Duodenal mucosa (tissue), 2 donors: ENCODE measurements around the gene FUBP1.

Source experiments
- H3K27ac ChIP-seq: one replicate; pipeline ENCODE4 v1.7.0; 2013; ENCODE audit warnings: low read depth, low read length
- H3K27me3 ChIP-seq, 2 donors: one replicate each; pipeline ENCODE4 v1.7.0; 2013; ENCODE audit warnings: low read length in 2 of 2, control low read depth in 1 of 2; ENCODE audit not compliant: insufficient read depth in 2 of 2, control insufficient read depth in 1 of 2
- H3K36me3 ChIP-seq, 2 donors: one replicate each; pipeline ENCODE4 v1.7.0; 2013; ENCODE audit warnings: low read length in 2 of 2, control low read depth in 1 of 2; ENCODE audit not compliant: insufficient read depth in 2 of 2, control insufficient read depth in 1 of 2
- H3K4me1 ChIP-seq, 2 donors: one replicate each; pipeline ENCODE4 v1.7.0; 2013; ENCODE audit warnings: low read length in 2 of 2, control low read depth in 1 of 2; ENCODE audit not compliant: insufficient read depth in 2 of 2, control insufficient read depth in 1 of 2
- H3K4me3 ChIP-seq, 2 donors: one replicate each; pipeline ENCODE4 v1.7.0; 2013; ENCODE audit warnings: low read length in 2 of 2, low read depth in 1 of 2
- H3K9ac ChIP-seq, 2 donors: one replicate each; pipeline ENCODE4 v1.7.0; 2013; ENCODE audit warnings: low read length in 2 of 2, low read depth in 1 of 2
- H3K9me3 ChIP-seq, 2 donors: one replicate each; pipeline ENCODE4 v1.7.0; 2013; ENCODE audit warnings: low read length in 2 of 2, control low read depth in 1 of 2; ENCODE audit not compliant: control insufficient read depth in 1 of 2

FUBP1 gene

GRCh38 chr1:77953907-77954306, 25.0 kb downstream of the FUBP1 start:
- Histone ChIP-seq H3K9me3 (no peaks in the 10 kb centered on the region), H3K9ac (no peak overlapping the region), H3K4me3 (no peak overlapping the region), H3K4me1 (no peaks in the 10 kb centered on the region), H3K27me3 (no peaks in the 10 kb centered on the region), H3K36me3 (peaks cover 35 to 84% of the 10 kb centered on the region in 2 donors), H3K27ac (no peak overlapping the region)

- Histone ChIP-seq H3K27ac (no peak overlapping the region), H3K9me3 (no peaks in the 10 kb centered on the region), H3K4me3 (no peak overlapping the region), H3K36me3 (peaks cover 30 to 81% of the 10 kb centered on the region in 2 donors), H3K9ac (no peak overlapping the region), H3K4me1 (no peaks in the 10 kb centered on the region), H3K27me3 (no peaks in the 10 kb centered on the region)
Measured at GRCh38 chr1:77951328-77951727, 27.5 kb downstream of the FUBP1 start.

DNA sequence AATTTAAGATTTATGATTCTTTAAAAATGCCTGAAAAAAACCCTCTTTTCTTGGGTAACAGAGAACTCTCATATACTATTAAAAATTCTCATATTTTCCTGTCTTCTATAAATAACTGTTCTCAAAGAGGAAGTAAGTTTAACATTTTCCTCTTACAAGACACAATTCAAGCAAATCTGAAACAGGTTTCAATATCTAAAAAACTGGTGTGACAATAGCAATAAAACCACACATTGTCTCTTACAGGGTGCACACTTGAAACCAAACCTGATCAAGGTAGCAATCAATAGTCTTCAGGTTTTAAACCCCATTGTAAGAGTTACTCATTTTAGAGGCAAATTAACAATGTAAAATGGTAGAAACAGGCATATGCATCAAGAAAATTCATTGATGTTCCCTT, 28.0 kb downstream of the FUBP1 start:
- Histone ChIP-seq H3K9ac (no peak overlapping the region), H3K36me3 (peaks cover 30 to 80% of the 10 kb centered on the region in 2 donors), H3K27me3 (no peaks in the 10 kb centered on the region), H3K27ac (no peak overlapping the region), H3K4me3 (no peak overlapping the region), H3K9me3 (no peaks in the 10 kb centered on the region), H3K4me1 (no peaks in the 10 kb centered on the region)

DNA sequence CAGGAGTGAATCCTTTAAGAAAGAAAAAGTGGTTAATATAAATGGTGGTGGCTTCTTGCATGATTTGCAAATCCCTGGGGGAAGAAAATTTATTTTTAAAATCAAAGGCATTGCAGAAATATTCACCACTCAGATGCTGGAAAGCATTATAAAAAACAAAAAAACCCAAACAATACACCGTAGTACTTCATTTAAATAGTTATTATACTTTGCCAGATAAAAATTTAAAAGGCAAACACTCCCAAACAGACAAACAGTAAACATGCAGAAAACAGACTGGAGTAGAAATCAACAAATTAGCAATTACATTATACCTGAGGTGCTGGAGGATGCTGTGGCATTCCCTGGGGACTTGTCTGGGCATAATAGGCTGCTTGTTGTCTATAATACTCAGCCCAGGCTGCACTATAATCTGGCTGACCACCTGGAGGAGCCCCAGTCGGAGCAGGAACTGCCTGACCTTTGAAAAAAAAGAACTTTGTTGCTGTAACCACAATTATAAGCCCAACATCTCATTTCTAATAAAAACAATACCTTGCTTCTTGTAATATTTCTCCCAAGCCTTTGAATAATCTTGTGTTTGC, 29.9 kb downstream of the FUBP1 start:
- Histone ChIP-seq H3K9ac (no peak overlapping the region), H3K36me3 (peaks cover 26 to 71% of the 10 kb centered on the region in 2 donors), H3K4me3 (no peak overlapping the region), H3K27me3 (no peaks in the 10 kb centered on the region), H3K4me1 (no peaks in the 10 kb centered on the region), H3K9me3 (no peaks in the 10 kb centered on the region), H3K27ac (no peak overlapping the region)

- no peak overlapping the region for H3K27ac ChIP-seq
- peaks cover 17 to 57% of the 10 kb centered on the region in 2 donors for H3K36me3 ChIP-seq
- H3K4me3 ChIP-seq: no peak overlapping the region
- no peaks in the 10 kb centered on the region for H3K4me1 ChIP-seq
- no peaks in the 10 kb centered on the region for H3K27me3 ChIP-seq
- H3K9ac ChIP-seq: no peak overlapping the region
- H3K9me3 ChIP-seq: no peaks in the 10 kb centered on the region
Measured at GRCh38 chr1:77945345-77945744, 33.5 kb downstream of the FUBP1 start.

- Histone ChIP-seq H3K9me3 (no peaks in the 10 kb centered on the region), H3K4me1 (peaks cover 4 to 11% of the 10 kb centered on the region in 2 donors), H3K9ac (no peak overlapping the region), H3K36me3 (peaks cover 17 to 38% of the 10 kb centered on the region in 2 donors), H3K4me3 (no peak overlapping the region), H3K27me3 (no peaks in the 10 kb centered on the region), H3K27ac (no peak overlapping the region)
Measured at GRCh38 chr1:77942400-77943140, 36.3 kb downstream of the FUBP1 start.

DNA sequence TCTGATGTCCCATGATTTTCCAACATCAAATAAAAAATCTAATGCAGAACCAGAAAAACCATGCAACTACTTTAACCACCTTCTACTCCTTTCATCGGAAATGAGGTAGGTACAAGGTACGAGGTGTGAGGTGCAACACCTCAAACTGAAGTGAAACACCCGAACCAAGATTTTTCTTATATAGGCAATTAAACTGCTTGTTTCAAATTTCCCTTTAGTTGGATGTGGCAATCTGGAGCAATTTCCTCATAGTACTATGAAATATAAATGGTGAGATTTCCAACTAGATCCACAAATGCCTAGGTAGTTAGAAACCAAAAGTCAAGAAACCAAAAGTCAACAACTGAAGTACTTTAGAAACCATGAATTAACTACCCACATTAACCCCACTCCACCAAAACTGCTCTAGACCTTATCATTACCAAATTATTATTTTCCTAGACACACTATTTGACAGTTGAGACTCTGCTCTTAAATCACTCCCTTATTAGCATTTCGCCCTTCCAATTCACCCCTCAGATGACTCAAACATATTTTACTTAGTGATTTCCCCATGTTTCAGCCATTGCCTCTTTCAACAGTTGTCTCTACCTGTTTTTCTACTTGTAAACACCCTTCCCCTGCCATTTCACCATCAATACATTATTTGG, 37.8 kb downstream of the FUBP1 start:
- H3K36me3 ChIP-seq: peaks cover 8 to 23% of the 10 kb centered on the region in 2 donors
- H3K9me3 ChIP-seq: no peaks in the 10 kb centered on the region
- H3K27me3 ChIP-seq: no peaks in the 10 kb centered on the region
- peaks cover 4 to 11% of the 10 kb centered on the region in 2 donors for H3K4me1 ChIP-seq
- no peak overlapping the region for H3K27ac ChIP-seq
- H3K4me3 ChIP-seq: no peak overlapping the region
- H3K9ac ChIP-seq: no peak overlapping the region

DNA sequence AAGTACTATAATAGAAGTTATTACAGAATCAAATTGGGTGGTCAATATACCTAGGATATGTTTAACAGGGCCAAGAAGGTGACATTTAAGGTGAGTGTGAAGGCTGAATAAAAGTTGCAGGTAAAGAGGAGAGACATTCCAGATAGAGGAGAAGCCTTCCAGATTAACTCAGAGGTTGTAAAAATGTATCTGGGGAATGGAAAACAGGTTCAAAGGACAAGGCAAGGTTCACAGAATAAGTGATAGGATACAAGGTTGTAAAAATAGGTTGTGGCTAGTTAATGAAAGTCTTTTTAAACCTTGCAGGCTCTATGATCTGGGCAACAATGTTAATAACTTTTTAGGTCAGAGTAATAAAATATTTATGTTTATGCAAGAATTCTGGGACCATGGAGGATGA, 40.2 kb downstream of the FUBP1 start:
- Histone ChIP-seq H3K4me1 (peaks cover 4 to 11% of the 10 kb centered on the region in 2 donors), H3K27me3 (no peaks in the 10 kb centered on the region), H3K27ac (no peak overlapping the region), H3K4me3 (peak overlapping the region; percentile 14 to 25), H3K9me3 (no peaks in the 10 kb centered on the region), H3K36me3 (peaks cover 0 to 10% of the 10 kb centered on the region in 2 donors), H3K9ac (no peak overlapping the region)

DNA sequence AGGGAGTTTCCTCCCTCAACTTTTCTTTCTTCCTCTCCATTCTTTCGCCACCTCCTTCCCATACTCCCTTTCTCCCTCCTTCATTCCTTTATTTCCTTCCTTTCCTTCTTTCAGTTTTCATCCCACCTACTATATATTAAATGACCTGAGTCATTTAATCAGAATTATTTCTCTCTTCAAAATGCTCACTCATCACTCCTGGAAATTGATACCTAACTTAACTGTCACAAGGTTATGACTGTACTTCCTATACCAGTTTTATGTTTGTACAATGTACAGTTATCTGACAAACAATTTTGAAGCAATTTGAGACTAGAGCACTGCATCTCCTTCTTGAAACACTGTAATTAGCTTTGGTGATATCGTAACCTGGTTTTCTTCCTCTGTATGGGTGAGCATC, 49.1 kb downstream of the FUBP1 start:
- Histone ChIP-seq H3K27ac (no peak overlapping the region), H3K27me3 (no peaks in the 10 kb centered on the region), H3K9ac (no peak overlapping the region), H3K4me3 (no peak overlapping the region), H3K4me1 (no peaks in the 10 kb centered on the region), H3K36me3 (no peaks in the 10 kb centered on the region), H3K9me3 (no peaks in the 10 kb centered on the region)

- H3K9me3 ChIP-seq: no peaks in the 10 kb centered on the region
- no peaks in the 10 kb centered on the region for H3K36me3 ChIP-seq
- no peaks in the 10 kb centered on the region for H3K4me1 ChIP-seq
- H3K9ac ChIP-seq: peak overlapping the region in 1 of 2 donors; percentile 47
- H3K27ac ChIP-seq: no peak overlapping the region
- no peaks in the 10 kb centered on the region for H3K27me3 ChIP-seq
- H3K4me3 ChIP-seq: peak overlapping the region in 1 of 2 donors; percentile 66
Measured at GRCh38 chr1:77927414-77927813, 51.5 kb downstream of the FUBP1 start.
